MCF 10A (cell line): ENCODE results near the gene RPH3AL. TPM values are rescaled to one million over a fixed set of nuclear protein-coding genes. Genes with fewer than 3 reads are reported as not detected.
"Not testable (repeated sequence)": the region's sequence is repeated elsewhere in the genome, so short reads cannot be mapped to it uniquely, and the experiment has no call there.

Experiments
- BruUV-seq: library from RNA; stranded (reverse); fragments of 400-500 nt; replicated peaks from 2 replicates; lab custom pipeline; 2021; lab: Mats Ljungman, UMichigan
- CTCF ChIA-PET: fragments of 300-600 bp; sonication (Branson Sonifier 250); formaldehyde crosslinking; extraction: SDS; loops from one replicate; lab custom pipeline; 2021; ENCODE audit warnings: antibody characterized with exemption, inconsistent platforms; lab: Yijun Ruan, JAX
- POLR2A ChIA-PET: fragments of 300-600, 350-650 bp; sonication (Branson Sonifier 250); formaldehyde crosslinking; extraction: SDS; loops from one replicate; lab custom pipeline; 2020; ENCODE audit warnings: antibody characterized with exemption, inconsistent platforms; lab: Yijun Ruan, JAX
- DNase-seq: peaks from one replicate; pipeline ENCODE4 v3.0.0-alpha.2; 2018; ENCODE audit not compliant: unreplicated experiment
- H3K27ac Mint-ChIP-seq: one replicate; pipeline ENCODE4 v1.8.0; 2022; ENCODE audit warnings: mild to moderate bottlenecking, low read depth, mixed read lengths; ENCODE audit not compliant: unreplicated experiment
- H3K27me3 Mint-ChIP-seq: one replicate; pipeline ENCODE4 v1.8.0; 2022; ENCODE audit warnings: mixed read lengths; ENCODE audit not compliant: insufficient read depth, unreplicated experiment
- H3K36me3 Mint-ChIP-seq: one replicate; pipeline ENCODE4 v1.8.0; 2022; ENCODE audit warnings: mild to moderate bottlenecking, moderate library complexity, mixed read lengths; ENCODE audit not compliant: insufficient read depth, unreplicated experiment
- H3K4me1 Mint-ChIP-seq: one replicate; pipeline ENCODE4 v1.8.0; 2022; ENCODE audit warnings: mixed read lengths; ENCODE audit not compliant: insufficient read depth, unreplicated experiment
- H3K4me3 Mint-ChIP-seq: one replicate; pipeline ENCODE4 v1.8.0; 2022; ENCODE audit warnings: mild to moderate bottlenecking, moderate library complexity, mixed read lengths; ENCODE audit not compliant: unreplicated experiment
- H3K9me3 Mint-ChIP-seq: one replicate; pipeline ENCODE4 v1.8.0; 2022; ENCODE audit warnings: mixed read lengths; ENCODE audit not compliant: unreplicated experiment
- intact Hi-C: fragments of 100-400 bp; cut with micrococcal nuclease; formaldehyde crosslinking; loops from 2 replicates; pipeline ENCODE4 v1.14.1; 2022
- total RNA-seq: library from RNA; stranded (reverse); gene quantifications from 2 replicates; pipeline ENCODE4 v1.2.3, GENCODE V29; 2022
- TF ChIP-seq, protein P1 (sequence below): fragments of 200-600 bp; IDR thresholded peaks from one replicate; pipeline ENCODE4 v1.8.0; 2022; ENCODE audit warnings: antibody characterized with exemption, mild to moderate bottlenecking; ENCODE audit not compliant: unreplicated experiment

The RPH3AL gene
- total RNA-seq, 1 experiment from 2014 or later, result 0.89 TPM

DNA sequence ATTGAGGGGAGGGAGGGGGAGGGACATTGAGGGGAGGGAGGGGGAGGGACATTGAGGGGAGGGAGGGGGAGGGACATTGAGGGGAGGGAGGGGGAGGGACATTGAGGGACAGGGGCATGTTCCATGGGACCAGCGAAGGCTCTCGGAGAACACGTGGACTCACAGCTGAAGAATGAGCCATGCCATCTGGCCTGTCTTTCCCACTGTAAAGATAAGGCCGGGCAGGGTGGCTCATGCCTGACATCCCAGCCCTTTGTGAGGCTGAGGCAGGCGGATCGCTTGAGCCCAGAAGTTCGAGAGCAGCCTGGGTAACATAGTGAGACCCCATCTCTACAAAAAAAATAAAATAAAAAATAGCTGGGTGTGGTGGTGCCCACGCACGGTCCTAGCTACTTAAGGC lies 32.5 kb downstream of the RPH3AL start:
- H3K27me3 Mint-ChIP-seq, result peaks cover 15% of the 10 kb centered on the region
- TF ChIP-seq, protein P1, sequence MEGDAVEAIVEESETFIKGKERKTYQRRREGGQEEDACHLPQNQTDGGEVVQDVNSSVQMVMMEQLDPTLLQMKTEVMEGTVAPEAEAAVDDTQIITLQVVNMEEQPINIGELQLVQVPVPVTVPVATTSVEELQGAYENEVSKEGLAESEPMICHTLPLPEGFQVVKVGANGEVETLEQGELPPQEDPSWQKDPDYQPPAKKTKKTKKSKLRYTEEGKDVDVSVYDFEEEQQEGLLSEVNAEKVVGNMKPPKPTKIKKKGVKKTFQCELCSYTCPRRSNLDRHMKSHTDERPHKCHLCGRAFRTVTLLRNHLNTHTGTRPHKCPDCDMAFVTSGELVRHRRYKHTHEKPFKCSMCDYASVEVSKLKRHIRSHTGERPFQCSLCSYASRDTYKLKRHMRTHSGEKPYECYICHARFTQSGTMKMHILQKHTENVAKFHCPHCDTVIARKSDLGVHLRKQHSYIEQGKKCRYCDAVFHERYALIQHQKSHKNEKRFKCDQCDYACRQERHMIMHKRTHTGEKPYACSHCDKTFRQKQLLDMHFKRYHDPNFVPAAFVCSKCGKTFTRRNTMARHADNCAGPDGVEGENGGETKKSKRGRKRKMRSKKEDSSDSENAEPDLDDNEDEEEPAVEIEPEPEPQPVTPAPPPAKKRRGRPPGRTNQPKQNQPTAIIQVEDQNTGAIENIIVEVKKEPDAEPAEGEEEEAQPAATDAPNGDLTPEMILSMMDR, result no peak

DNA sequence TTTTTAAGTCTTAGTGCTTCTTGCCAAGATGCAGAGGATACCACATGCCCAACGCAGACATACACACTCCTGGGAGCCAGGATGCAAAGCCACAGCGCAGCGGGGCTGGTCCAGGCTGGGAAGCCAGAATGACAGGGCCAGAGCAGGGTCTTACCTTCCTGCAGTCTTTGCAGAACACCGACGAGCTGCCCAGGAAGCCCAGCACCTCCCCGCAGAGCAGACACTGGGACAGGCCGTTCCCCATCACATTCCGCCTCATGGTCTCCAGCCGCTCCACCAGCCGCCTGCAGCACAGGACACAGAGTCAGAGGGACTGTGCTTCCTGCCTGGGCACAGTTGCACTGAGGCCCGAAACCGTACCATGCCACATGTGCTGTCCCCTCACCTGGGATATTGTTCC lies 33.3 kb downstream of the RPH3AL start:
- ChIA-PET POLR2A (no interaction called here), CTCF (no interaction called here)
- H3K9me3 Mint-ChIP-seq, result peaks cover 31% of the 10 kb centered on the region
- H3K4me3 Mint-ChIP-seq, result no peak overlapping the region
- H3K36me3 Mint-ChIP-seq, result peaks cover 10% of the 10 kb centered on the region
- H3K27ac Mint-ChIP-seq, result no peak overlapping the region
- no peak for DNase-seq
- peaks cover 15% of the 10 kb centered on the region for H3K27me3 Mint-ChIP-seq
- no peaks in the 10 kb centered on the region for H3K4me1 Mint-ChIP-seq
- TF ChIP-seq, protein P1, result no peak
- BruUV-seq, result no TSS peak
- intact Hi-C loops, result no loop called here

More for the DNA sequence above, 32.5 kb downstream of the RPH3AL start:
- Mint-ChIP-seq H3K27ac (no peak overlapping the region), H3K4me3 (no peak overlapping the region), H3K9me3 (peaks cover 22% of the 10 kb centered on the region), H3K36me3 (peaks cover 10% of the 10 kb centered on the region), H3K4me1 (no peaks in the 10 kb centered on the region)
- ChIA-PET CTCF (no interaction called here), POLR2A (no interaction called here)
- intact Hi-C loops, result no loop called here
- no TSS peak for BruUV-seq
- DNase-seq, result no peak

DNA sequence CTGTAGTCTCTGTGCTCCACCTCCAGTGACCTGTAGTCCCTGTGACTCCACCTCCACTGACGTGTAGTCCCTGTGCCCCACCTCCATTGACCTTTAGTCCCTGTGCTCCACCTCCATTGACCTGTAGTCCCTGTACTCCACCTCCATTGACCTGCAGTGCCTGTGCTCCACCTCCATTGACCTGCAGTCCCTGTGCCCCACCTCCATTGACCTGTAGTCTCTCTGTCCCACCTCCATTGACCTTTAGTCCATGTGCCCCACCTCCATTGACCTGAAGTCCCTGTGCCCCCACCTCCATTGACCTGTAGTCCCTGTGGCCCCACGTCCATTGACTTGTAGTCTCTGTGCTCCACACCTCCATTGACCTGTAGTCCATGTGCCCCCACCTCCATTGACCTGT lies 35.5 kb downstream of the RPH3AL start:
- CTCF ChIA-PET, DNase-seq, H3K36me3 Mint-ChIP-seq, BruUV-seq, intact Hi-C loops, POLR2A ChIA-PET, H3K27ac Mint-ChIP-seq, H3K4me1 Mint-ChIP-seq, H3K4me3 Mint-ChIP-seq: not testable (repeated sequence)
- peaks cover 17% of the 10 kb centered on the region for H3K27me3 Mint-ChIP-seq
- H3K9me3 Mint-ChIP-seq, result peaks cover 31% of the 10 kb centered on the region

DNA sequence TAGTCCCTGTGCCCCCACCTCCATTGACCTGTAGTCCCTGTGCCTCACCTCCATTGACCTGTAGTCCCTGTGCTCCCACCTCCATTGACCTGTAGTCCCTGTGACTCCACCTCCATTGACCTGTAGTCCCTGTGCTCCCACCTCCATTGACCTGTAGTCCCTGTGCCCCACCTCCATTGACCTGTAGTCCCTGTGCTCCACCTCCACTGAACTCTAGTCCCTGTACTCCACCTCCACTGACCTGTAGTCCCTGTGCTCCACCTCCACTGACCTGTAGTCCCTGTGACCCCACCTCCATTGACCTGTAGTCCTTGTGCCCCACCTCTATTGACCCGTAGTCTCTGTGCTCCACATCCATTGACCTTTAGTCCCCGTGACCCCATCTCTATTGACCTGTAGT lies 37.2 kb downstream of the RPH3AL start:
- Mint-ChIP-seq H3K9me3 (peaks cover 31% of the 10 kb centered on the region), H3K27me3 (peaks cover 22% of the 10 kb centered on the region)
- H3K4me3 Mint-ChIP-seq, CTCF ChIA-PET, intact Hi-C loops, BruUV-seq, H3K4me1 Mint-ChIP-seq, H3K36me3 Mint-ChIP-seq, DNase-seq, H3K27ac Mint-ChIP-seq, POLR2A ChIA-PET: not testable (repeated sequence)

DNA sequence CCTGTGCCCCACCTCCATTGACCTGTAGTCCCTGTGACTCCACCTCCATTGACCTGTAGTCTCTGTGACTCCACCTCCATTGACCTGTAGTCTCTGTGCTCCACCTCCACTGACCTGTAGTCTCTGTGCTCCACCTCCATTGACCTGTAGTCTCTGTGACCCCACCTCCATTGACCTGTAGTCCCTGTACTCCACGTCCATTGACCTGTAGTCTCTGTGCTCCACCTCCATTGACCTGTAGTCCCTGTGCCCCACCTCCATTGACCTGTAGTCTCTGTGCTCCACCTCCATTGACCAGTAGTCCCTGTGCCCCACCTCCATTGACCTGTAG lies 38.0 kb downstream of the RPH3AL start:
- intact Hi-C loops, H3K4me3 Mint-ChIP-seq, CTCF ChIA-PET, BruUV-seq, H3K36me3 Mint-ChIP-seq, POLR2A ChIA-PET, H3K4me1 Mint-ChIP-seq, DNase-seq, H3K27ac Mint-ChIP-seq: not testable (repeated sequence)
- Mint-ChIP-seq H3K27me3 (peaks cover 22% of the 10 kb centered on the region), H3K9me3 (peaks cover 31% of the 10 kb centered on the region)
